Activated B cell treated with CpG ODN at 0.5 μM for 24 hours (primary cell): ENCODE measurements around the gene SP5. TPM values are rescaled to one million over a fixed set of nuclear protein-coding genes. Genes with fewer than 3 reads are reported as not detected.

ENCODE experiments used
- ATAC-seq: fragments of 200-7000 bp; cut with Tn5 transposase; one replicate; pipeline ENCODE4 v1.10.0; 2021; ENCODE audit warnings: low read depth, mild to moderate bottlenecking, moderate library complexity
- CTCF ChIA-PET: fragments of 350-600 bp; sonication (Branson Sonifier 250); formaldehyde crosslinking; loops from one replicate; lab custom pipeline; 2021; ENCODE audit warnings: antibody characterized with exemption; lab: Charles Lee
- POLR2A ChIA-PET: fragments of 350-600 bp; sonication (Branson Sonifier 250); formaldehyde crosslinking; loops from one replicate; lab custom pipeline; 2021; ENCODE audit warnings: antibody characterized with exemption; lab: Charles Lee
- DNase-seq: peaks from one replicate; pipeline ENCODE4 v3.0.0; 2022
- H3K27ac Mint-ChIP-seq: one replicate; pipeline ENCODE4 v1.8.0; 2020; ENCODE audit warnings: mixed read lengths
- H3K27me3 Mint-ChIP-seq: one replicate; pipeline ENCODE4 v1.8.0; 2021; ENCODE audit warnings: mixed read lengths
- H3K36me3 Mint-ChIP-seq: one replicate; pipeline ENCODE4 v1.8.0; 2021; ENCODE audit warnings: low read depth, mixed read lengths
- H3K4me1 Mint-ChIP-seq: one replicate; pipeline ENCODE4 v1.8.0; 2021; ENCODE audit warnings: mixed read lengths
- H3K4me3 Mint-ChIP-seq: one replicate; pipeline ENCODE4 v1.8.0; 2020; ENCODE audit warnings: mild to moderate bottlenecking, mixed read lengths
- H3K9me3 Mint-ChIP-seq: one replicate; pipeline ENCODE4 v1.8.0; 2020; ENCODE audit warnings: mixed read lengths
- CTCF ChIP-seq: fragments of 200-600 bp; IDR thresholded peaks from one replicate; pipeline ENCODE4 v1.8.0; 2022; ENCODE audit warnings: antibody characterized with exemption, mild to moderate bottlenecking
- intact Hi-C: fragments of 100-400 bp; cut with micrococcal nuclease; formaldehyde crosslinking; loops from one replicate; pipeline ENCODE4 v1.15.1; 2024
- total RNA-seq: library from RNA; stranded (reverse); gene quantifications from 2 replicates; pipeline ENCODE4 v1.2.3, GENCODE V29; 2022

The SP5 gene
- total RNA-seq, 1 donor from 2014 or later = not detected

DNA sequence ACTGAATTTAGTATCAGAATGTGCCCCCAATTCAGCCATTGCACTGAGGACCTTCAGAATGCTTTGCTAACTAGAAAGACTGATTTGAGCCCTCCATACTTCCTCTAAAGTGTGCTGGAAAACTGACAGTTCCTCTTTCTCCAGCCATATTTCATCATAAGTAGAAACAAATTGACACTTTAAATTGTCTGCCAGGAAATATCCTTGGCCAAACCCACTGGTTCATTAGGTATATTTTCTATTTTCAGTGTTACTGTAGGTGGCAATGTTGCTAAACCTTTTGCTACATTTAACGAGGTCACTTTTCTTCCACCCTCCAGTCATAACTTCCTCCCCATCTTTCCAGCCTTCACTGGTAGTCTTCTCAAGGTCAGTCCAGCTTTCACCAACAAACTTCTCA is 21.5 kb downstream of the SP5 start:
- ChIA-PET POLR2A (no interaction called here), CTCF (no interaction called here)
- no peak overlapping the region for H3K4me3 Mint-ChIP-seq
- H3K4me1 Mint-ChIP-seq = no peaks in the 10 kb centered on the region
- intact Hi-C loops = no loop called here
- H3K36me3 Mint-ChIP-seq = no peaks in the 10 kb centered on the region
- ATAC-seq = no peak
- H3K9me3 Mint-ChIP-seq = no peaks in the 10 kb centered on the region
- H3K27me3 Mint-ChIP-seq = peaks cover 19% of the 10 kb centered on the region
- H3K27ac Mint-ChIP-seq = no peak overlapping the region
- TF ChIP-seq CTCF = no peak
- DNase-seq = no peak

DNA sequence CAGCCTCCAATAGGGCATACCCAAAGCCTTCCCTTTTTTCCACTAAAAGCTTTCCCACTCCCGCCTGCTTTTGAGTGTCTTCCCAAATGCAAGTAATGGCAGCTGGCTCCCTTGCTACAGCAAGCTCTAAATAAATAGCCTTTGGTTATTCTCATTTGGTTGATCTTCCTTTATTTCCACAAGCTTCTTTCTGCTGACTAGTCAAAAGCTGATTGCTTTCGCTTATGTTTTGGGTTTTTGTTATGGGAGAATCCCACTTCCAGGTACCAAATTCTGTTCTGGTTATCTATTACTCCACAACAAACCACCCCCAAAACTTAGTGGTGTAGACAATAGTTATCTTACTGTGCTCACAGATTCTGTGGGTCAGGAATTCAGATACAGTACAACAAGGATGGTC is 22.3 kb downstream of the SP5 start:
- no peak for ATAC-seq
- Mint-ChIP-seq H3K9me3 (no peaks in the 10 kb centered on the region), H3K4me3 (no peak overlapping the region), H3K27ac (no peak overlapping the region), H3K27me3 (peaks cover 19% of the 10 kb centered on the region), H3K4me1 (no peaks in the 10 kb centered on the region), H3K36me3 (no peaks in the 10 kb centered on the region)
- TF ChIP-seq CTCF = no peak
- POLR2A ChIA-PET = no interaction called here
- no peak for DNase-seq
- CTCF ChIA-PET = no interaction called here
- intact Hi-C loops = no loop called here

- intact Hi-C loops = no loop called here
- H3K36me3 Mint-ChIP-seq = no peaks in the 10 kb centered on the region
- TF ChIP-seq CTCF = no peak
- CTCF ChIA-PET = no interaction called here
- ATAC-seq (no peak), DNase-seq (no peak)
- H3K4me1 Mint-ChIP-seq = no peaks in the 10 kb centered on the region
- POLR2A ChIA-PET = no interaction called here
- H3K4me3 Mint-ChIP-seq = no peak overlapping the region
- peaks cover 19% of the 10 kb centered on the region for H3K27me3 Mint-ChIP-seq
- no peaks in the 10 kb centered on the region for H3K9me3 Mint-ChIP-seq
- H3K27ac Mint-ChIP-seq = no peak overlapping the region
Observed at GRCh38 chr2:170737821-170738220, 22.7 kb downstream of the SP5 start.

DNA sequence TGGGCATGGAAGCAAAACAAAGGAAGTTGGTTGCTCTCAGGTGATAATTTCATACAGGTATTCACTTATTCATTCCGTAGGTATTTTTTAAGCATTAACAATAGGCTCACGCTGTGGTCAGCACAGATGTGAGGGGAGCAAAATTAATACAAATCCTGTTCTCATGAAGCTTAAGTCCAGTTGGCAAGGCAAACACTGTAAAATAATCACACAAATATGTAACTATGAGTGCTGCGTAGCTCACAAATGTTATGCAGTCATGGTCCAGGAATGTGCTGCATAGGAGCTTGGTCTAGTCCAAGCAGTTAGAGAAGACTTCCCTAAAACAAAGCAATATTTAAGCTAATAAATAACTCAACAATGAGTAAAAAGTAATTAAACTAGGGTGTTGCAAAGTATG is 23.9 kb downstream of the SP5 start:
- POLR2A ChIA-PET = no interaction called here
- CTCF ChIA-PET = no interaction called here
- Mint-ChIP-seq H3K9me3 (no peaks in the 10 kb centered on the region), H3K27me3 (peaks cover 18% of the 10 kb centered on the region), H3K4me3 (no peak overlapping the region), H3K4me1 (no peaks in the 10 kb centered on the region), H3K27ac (no peak overlapping the region), H3K36me3 (no peaks in the 10 kb centered on the region)
- no peak for TF ChIP-seq CTCF
- DNase-seq (no peak), ATAC-seq (no peak)
- intact Hi-C loops = no loop called here

GRCh38 chr2:170739507-170740046 is 24.4 kb downstream of the SP5 start:
- Mint-ChIP-seq H3K9me3 (no peaks in the 10 kb centered on the region), H3K4me3 (no peak overlapping the region), H3K27me3 (peaks cover 17% of the 10 kb centered on the region), H3K36me3 (no peaks in the 10 kb centered on the region), H3K27ac (no peak overlapping the region), H3K4me1 (no peaks in the 10 kb centered on the region)
- ChIA-PET POLR2A (no interaction called here), CTCF (no interaction called here)
- intact Hi-C loops = no loop called here
- ATAC-seq = no peak
- no peak for TF ChIP-seq CTCF
- no peak for DNase-seq
